HG03060 (cell line): ENCODE measurements around the gene FRS2.

Experiments used
- ATAC-seq: cut with Tn5 transposase; IDR thresholded peaks from one replicate; pipeline ENCODE4 v1.9.1; 2021; ENCODE audit warnings: low read depth, moderate number of reproducible peaks; ENCODE audit not compliant: unreplicated experiment

The FRS2 gene

DNA sequence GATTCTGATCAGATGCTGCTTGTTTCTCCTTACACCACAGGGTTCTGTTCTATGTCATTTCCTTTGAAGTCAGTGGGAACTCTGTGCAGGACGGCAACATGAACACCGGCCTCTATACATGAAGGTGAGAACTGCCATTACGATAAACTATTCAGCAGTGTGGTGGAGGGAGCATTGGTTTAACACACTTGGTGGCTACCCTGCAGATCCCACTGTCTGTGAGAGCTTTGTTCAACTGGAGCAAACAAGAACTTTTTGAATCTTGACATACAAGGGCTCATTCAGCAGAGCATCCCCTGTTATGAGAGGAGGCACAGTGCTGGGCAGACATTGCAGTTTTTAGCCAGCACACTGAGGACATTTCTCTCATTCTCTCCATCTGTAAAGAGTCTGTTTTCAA, 10.7 kb upstream of the FRS2 start:
- no peak for ATAC-seq

DNA sequence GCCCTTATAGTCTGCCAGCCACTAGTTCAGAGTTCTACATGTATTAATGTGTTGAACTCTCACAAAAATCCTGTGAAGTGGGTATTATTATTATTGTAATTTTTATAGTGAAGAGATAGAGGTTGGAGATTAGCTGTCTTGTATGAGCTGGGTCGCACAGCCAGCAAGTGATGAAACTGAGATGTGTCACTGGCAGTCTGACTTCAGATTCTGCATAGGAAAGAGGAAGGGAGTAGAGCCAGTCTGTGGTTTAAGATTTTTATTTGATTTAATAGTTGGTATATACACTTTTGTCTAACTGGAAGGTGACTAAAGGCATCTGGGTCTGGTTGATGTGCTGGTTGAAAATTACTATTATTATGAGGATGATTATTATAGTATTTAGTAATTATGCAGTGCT, 5.8 kb upstream of the FRS2 start:
- ATAC-seq = no peak

- ATAC-seq = no peak
Observed at GRCh38 chr12:69466867-69467266, 3.3 kb upstream of the FRS2 start.

DNA sequence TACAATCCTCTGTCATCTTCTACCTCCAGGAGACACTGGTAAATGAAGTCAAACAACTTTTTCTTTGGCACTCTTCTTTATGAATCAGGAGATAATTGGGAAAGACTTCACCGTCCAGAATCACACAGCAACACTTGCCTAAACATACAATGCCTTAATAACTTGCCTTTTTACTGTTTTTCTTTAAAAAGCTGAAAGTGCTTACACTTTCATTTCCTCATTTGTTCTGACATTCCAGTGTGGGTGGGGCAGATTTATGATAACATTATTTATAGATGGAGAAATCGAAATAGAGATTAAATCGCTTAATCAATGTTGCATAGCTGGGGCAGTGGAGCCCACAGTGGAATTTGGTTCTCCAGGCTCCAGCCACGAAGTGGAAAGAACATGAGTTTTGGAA, 2.8 kb upstream of the FRS2 start:
- no peak for ATAC-seq

DNA sequence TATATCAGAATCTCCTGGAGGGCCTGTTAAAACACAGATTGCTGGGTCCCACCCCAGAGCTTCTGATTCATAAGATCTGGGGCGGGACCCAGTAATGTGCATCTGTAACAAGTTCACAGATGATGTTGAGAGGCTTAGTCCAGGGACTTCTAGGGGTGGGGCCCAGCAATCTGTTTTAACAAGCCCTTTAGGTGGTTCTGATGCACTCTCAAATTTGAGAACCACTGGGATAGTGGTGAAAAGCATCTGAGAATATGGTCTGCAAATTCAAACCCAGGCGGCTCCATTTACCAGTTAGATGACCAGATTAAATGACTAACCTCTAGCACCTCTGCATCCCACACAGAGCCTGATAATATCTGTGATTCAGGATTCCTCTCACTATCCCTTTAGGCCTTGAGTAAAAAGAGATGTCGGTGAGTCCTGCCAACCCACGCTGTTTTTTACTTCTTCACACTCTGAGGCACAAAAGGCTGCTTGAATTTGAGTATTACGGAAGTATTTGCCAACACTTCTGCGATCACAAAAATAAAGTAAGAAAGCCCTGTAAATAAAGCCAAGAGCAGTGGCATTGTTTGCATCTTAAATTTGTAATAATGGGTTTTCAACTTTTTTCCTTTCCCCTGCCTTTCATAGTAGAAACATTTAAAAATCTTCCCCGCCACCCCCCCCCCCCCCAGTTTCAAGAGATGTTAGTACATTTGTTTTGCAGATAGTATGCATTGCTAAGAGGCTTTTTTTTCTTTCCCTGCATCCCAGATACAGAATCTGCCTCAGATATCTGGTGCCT, 1.8 kb upstream of the FRS2 start:
- no peak for ATAC-seq

GRCh38 chr12:69469854-69470188, 367 bp upstream of the FRS2 start:
- ATAC-seq = no peak

DNA sequence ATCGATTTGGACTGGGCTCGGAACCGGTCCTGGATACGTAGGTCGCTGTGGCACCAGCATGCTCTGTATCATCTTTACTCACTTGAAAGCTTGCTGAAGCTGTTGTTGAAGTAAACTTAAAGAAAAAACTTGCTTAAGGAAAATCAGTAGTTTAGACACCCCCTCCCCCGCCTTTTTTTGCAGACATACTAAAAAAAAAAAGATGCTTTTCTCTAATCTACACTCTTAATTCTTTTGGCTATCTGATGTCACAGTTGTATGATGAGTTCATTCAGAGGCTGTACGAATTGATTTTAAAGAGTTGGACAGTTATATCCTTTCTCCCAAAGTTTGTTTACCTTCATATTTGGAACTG, 865 bp downstream of the FRS2 start:
- no peak for ATAC-seq

DNA sequence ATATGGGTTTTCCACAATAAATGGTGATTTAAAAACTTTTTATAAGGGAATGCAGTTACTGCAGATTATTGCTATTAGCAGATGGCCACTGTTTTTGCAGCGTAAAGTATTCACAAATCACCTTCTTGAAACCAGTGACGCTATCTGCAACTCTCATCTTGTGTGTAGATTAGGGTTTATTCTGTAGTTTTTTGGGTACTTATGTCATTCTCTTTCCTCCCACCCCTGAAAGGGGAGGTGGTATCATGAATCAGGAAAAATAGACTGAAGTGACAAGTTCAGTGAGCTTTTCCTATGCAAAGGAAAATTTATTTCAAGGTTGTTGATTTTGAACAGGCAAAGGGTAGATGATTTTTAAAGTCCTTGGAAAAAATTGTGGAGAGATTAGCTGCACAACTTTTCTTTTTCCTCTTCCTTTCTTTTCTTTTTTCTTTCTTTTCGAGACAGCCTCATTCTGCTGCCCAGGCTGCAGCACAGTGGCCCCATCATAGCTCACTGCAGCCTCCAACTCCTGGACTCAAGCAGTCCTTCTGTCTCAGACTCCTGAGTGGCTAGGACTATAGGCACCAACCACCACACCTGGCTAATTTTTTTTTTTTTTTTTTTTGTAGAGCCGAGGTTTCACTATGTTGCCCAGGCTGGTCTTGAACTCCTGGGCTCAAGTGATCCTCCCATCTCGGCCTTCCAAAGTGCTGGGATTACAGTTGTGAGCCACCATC, 1.6 kb downstream of the FRS2 start:
- no peak for ATAC-seq

GRCh38 chr12:69473262-69473661, 3.1 kb downstream of the FRS2 start:
- ATAC-seq = no peak

GRCh38 chr12:69474456-69474855, 4.3 kb downstream of the FRS2 start:
- ATAC-seq = no peak

- no peak for ATAC-seq
Observed at GRCh38 chr12:69475237-69475975, 5.2 kb downstream of the FRS2 start.

DNA sequence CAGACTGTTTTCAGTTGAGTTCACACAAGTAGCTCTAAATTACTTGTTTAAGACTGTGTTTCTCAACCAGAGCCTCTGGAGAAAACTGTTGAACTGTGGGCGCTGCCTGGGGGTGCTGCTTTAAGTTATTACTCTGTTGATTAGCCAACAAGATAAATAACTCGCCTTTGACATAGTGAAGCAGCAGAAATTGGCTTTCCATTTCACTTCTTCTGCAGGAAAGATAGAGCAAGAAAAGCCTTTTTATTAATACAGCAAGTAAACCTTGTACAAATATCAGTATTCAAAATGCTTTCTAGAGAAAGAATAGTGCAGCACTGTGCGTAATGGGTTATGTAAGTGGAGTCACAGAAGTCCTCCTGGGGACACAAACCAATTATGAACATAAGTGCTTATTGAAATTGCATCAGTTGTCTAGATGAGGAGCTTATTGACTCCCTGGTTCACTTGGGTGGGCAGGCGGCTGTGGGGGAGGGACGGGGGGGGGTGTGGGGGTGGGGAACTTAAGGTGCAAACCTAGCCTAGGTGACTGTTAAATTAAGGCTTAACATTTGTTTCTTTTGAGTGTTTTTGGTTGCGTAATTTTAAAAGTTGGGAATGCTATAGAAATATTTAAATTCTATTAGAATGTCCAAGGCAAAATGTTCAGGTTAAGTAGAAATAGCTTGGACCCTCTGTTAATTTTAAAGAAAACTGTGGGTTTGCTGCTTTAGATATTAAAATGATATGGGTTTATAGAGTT, 6.3 kb downstream of the FRS2 start:
- ATAC-seq = no peak

GRCh38 chr12:69479675-69480074, 9.5 kb downstream of the FRS2 start:
- no peak for ATAC-seq

DNA sequence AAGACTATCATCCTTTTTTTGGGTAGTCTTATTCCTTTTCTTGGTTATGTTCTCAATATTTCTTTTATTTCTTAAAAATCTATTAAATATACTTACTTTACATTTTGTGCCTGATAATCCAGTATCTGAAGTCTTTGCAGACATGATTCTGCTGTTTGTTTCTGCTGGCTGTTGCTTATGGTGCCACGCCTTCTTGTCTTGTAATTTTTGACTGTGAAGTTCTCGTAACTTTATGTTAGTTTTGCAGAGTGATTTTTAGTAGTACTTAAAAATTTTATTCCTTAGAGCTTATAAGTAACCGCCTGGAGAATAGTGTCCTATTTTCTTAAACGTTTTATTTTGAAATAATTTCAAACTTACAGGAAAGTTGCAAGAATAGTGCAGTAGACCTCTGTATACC, 10.5 kb downstream of the FRS2 start:
- ATAC-seq = no peak

DNA sequence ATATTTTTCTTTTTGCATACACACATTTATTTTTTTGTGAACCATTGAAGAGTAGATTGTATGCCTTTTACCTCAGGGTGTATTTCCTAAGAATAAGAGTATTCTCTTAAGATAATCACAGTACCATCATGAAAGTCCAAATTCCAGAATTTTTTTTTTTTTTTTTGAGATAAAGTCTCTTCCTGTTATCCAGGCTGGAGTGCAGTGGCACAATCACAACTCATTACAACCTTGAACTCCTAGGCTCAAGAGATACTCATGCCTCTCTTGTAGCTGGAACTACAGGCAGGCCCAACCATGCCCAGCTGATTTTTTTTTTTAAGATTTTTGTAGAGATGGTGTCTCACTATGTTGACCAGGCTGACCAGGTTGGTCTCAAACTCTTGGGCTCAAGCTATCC, 10.9 kb downstream of the FRS2 start:
- ATAC-seq = no peak

DNA sequence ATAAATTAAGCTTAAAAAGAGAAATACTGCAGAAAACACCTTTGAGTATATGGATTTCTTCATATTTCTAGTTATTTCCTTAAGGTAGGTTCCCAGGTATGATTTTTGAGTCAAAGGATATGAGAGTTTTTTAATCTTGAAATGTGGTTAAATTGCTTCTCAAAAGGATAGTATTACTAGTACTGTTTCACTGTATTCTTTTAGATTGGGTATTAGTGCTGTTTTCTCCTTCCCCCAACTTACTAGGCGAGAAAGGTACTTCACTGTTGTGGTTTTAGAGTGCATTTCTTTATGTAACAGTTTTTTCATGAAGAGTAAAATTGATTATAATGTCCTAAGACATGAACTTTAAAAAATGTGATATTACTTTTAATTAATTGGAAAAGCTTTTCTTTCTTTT, 13.5 kb downstream of the FRS2 start:
- no peak for ATAC-seq

DNA sequence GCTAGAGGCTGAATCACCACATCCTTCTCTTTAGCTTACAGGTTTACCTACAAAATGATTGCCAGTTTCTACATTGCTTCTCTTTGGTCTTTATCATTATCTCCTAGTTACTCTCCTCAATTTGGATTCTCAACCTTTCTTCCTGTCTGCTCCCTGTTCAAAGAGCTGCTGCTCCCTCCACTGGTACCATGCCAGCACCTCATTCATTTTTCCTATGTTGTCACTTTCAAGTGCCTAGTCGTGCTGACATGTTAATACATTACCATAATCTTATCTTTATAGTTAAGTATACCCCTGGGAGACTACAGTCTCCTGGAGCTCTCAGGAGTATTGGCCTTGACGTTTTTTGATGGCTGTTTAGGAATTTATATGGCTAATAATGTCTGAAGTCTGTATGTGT, 14.2 kb downstream of the FRS2 start:
- ATAC-seq = no peak

DNA sequence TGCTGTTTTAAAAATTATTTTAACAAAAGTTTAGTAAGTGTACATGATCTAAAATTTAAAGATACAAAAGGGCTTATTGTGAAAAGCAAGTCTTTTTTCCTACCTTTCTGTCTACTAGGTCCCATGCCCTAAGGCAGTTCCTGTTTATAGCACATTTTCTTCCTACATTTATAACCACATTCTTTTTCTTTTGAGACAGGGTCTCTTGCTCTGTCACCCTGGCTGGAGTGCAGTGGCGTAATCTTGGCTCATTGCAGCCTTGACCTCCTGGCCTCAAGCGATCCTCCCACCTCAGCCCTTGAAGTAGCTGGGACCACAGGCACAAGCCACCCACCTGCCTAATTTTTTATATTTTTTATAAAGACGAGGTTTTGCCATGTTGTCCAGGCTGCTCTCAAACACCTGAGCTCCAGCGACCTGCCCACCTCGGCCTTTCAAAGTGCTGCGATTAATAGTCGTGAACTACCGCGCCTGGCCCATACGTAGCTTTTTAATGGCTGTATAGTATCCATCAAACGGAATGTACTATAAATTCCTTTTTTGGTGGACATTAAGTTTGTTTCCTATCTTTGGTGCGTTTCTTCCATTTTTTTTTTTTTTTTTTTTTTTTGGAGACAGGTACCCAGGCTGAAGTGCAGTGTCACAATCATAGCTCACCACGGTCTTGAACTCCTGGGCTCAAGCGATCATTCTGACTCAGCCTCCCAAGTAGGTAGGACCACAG, 20.9 kb downstream of the FRS2 start:
- no peak for ATAC-seq

- no peak for ATAC-seq
Observed at GRCh38 chr12:69492739-69493138, 22.6 kb downstream of the FRS2 start.

- ATAC-seq = no peak
Observed at GRCh38 chr12:69495071-69495470, 24.9 kb downstream of the FRS2 start.
